A549 treated with dexamethasone at 1 μM for 4 hours (cell line): ENCODE measurements around the gene OR2F1. TPM values are rescaled to one million over a fixed set of nuclear protein-coding genes. Genes with fewer than 3 reads are reported as not detected.

Experiments used
- total RNA-seq: library from RNA; stranded (reverse); fragments of 200-300 nt; extraction: Qiagen RNA extraction; gene quantifications from 5 replicates; pipeline ENCODE4 v1.2.3, GENCODE V29; 2022

OR2F1 gene, protein sequence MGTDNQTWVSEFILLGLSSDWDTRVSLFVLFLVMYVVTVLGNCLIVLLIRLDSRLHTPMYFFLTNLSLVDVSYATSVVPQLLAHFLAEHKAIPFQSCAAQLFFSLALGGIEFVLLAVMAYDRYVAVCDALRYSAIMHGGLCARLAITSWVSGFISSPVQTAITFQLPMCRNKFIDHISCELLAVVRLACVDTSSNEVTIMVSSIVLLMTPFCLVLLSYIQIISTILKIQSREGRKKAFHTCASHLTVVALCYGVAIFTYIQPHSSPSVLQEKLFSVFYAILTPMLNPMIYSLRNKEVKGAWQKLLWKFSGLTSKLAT
- not detected in 5 replicates for total RNA-seq

GRCh38 chr7:143954544-143954943 is at the start of gene OR2F1:
OR2F1 (plus strand) TSS chr7:143954844; CDS start chr7:143959971, 5,127 bp downstream.

DNA sequence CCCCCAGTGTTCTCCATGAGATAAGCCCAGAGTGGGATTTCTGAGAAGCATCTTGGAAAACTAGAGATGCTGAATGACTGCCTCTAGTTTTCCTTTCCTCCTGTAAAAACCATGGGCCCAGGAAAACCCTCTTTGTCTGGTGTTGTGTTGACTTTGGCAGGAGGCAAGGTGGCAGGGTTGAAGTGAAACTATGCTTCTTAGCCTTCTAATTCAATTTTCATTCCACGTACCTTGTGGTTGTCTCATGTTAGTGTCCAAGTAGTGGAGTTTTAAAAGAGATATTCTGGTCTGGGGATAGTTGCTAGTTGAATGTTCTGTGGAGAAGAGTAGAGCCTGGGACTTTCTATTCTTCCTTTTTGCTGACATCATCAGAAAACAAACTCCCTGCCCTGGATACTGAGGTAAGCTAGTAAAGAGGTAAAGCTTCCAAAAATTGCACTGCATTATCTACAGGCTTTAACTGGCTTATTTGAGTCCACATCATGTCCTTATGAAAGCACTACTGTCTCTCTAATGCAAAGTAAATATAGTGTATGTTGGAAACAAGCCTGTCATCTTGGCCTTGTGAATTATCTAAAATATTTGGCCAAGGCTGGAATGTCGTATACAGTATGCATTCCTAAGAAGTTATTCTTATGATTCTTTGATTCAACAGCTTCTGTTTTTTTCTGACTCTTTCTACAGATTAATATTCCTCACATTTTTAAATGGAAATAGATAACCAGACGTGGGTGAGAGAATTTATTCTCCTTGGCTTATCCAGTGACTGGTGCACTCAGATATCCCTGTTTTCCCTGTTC is 19.9 kb upstream of the OR2F1 start, which contains the start of gene OR2F2:
Gene OR2F2, plus strand, starts transcription at position 708 of the 800 bp plus-strand sequence. Its CDS starts 0 bp downstream, at position 708.

GRCh38 chr7:144000020-144000419 is 45.4 kb downstream of the OR2F1 start, which contains the start of gene OR6B1:
OR6B1 (plus strand) TSS chr7:144000320; CDS start chr7:144003997, 3,677 bp downstream.

Other genes starting within 250 kb of the OR2F1 start
- gene CTAGE6, start 197.1 kb upstream of the OR2F1 start, total RNA-seq, result not detected in 5 replicates
- 14.0 to 20.9 TPM (median 18.3 TPM) in 5 replicates for gene TCAF1, start 52.7 kb upstream of the OR2F1 start, total RNA-seq
- not detected in 5 replicates for gene OR2F2, start 19.6 kb upstream of the OR2F1 start, total RNA-seq
- not detected in 5 replicates for gene OR6B1, start 45.5 kb downstream of the OR2F1 start, total RNA-seq
- not detected in 5 replicates for gene OR2A5, start 94.1 kb downstream of the OR2F1 start, total RNA-seq
- not detected in 5 replicates for gene OR2A25, start 115.0 kb downstream of the OR2F1 start, total RNA-seq
- not detected in 5 replicates for gene OR2A12, start 131.4 kb downstream of the OR2F1 start, total RNA-seq
- gene OR2A2, start 154.7 kb downstream of the OR2F1 start, total RNA-seq, result not detected in 5 replicates
- gene OR2A14, start 168.3 kb downstream of the OR2F1 start, total RNA-seq, result not detected in 5 replicates
- 0.05 TPM in 2 of 5 replicates, not detected in the others for gene CTAGE4, start 228.6 kb downstream of the OR2F1 start, total RNA-seq
- 0.37 to 0.68 TPM (median 0.46 TPM) in 5 replicates for gene ARHGEF35, start 241.0 kb downstream of the OR2F1 start, total RNA-seq